HG02840 (cell line): ENCODE data around the gene USP32.
A peak's percentile ranks its signal among the peaks of the same experiment; 100 is the strongest.
"Not testable (repeated sequence)": the region's sequence is repeated elsewhere in the genome, so short reads cannot be mapped to it uniquely, and the experiment has no call there.

Source experiments
- ATAC-seq: cut with Tn5 transposase; IDR thresholded peaks from one replicate; pipeline ENCODE4 v1.9.1; 2021; ENCODE audit warnings: mild to moderate bottlenecking, moderate library complexity, moderate number of reproducible peaks; ENCODE audit not compliant: unreplicated experiment, low FRiP score

The USP32 gene

GRCh38 chr17:60412701-60413100, 20.8 kb upstream of the USP32 start:
- no peak for ATAC-seq

GRCh38 chr17:60410001-60410400, 18.1 kb upstream of the USP32 start:
- no peak for ATAC-seq

DNA sequence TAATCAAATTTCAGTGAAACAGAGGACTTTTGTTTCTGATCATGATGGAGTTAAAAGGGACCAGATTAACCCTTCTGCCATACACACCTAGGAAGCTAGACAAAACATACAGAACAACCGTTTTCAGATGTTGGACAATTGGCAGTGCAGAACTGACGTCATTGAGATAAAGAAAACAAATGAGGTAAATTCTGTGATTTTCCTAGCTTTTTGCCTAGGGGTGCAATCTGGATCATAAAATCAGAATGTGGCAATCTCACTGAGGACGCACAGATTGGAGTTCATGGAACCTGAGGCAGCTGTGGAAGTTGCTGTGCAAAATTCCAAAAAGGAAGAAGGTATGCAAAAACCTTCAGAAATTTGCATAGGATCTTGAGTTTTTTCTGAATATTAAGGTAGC, 15.0 kb upstream of the USP32 start:
- no peak for ATAC-seq

GRCh38 chr17:60403962-60404361, 12.0 kb upstream of the USP32 start:
- no peak for ATAC-seq

DNA sequence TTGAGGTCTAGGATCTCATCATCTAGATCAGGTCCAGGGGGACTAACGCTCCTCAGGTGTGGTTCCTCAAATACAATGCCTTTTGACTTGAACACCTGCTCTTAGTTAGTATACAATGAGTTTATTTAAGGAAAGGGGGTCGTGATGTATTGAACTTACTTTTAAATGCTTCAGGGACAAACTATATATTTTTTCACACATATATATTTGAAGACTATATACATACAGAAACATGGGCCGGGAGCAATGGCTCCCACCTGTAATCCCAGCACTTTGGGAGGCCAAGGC, 11.5 kb upstream of the USP32 start:
- no peak for ATAC-seq

GRCh38 chr17:60401819-60402218, 9.9 kb upstream of the USP32 start:
- no peak for ATAC-seq

- no peak for ATAC-seq
These were observed 6.5 kb upstream of the USP32 start for GRCh38 chr17:60398227-60398959.

DNA sequence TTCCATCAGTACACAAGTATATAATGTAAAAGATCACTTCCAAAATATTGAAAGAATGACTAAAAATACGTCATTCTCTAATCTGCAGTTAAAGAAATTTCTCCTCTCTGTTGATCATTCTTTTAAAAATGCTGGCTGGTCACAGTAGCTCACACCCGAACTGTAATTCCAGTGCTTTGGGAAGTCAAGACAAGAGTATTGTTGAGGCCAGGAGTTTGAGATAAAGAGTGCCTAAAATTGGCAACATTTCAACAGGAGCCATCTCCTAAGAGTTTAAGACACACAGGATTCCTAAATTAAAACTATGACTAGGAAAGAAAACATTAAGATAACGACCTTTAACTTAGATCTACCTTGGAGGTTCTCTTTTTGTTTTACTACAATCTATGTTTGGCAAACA, 4.5 kb upstream of the USP32 start:
- ATAC-seq = no peak

GRCh38 chr17:60395508-60396065, 3.7 kb upstream of the USP32 start:
- ATAC-seq = no peak

DNA sequence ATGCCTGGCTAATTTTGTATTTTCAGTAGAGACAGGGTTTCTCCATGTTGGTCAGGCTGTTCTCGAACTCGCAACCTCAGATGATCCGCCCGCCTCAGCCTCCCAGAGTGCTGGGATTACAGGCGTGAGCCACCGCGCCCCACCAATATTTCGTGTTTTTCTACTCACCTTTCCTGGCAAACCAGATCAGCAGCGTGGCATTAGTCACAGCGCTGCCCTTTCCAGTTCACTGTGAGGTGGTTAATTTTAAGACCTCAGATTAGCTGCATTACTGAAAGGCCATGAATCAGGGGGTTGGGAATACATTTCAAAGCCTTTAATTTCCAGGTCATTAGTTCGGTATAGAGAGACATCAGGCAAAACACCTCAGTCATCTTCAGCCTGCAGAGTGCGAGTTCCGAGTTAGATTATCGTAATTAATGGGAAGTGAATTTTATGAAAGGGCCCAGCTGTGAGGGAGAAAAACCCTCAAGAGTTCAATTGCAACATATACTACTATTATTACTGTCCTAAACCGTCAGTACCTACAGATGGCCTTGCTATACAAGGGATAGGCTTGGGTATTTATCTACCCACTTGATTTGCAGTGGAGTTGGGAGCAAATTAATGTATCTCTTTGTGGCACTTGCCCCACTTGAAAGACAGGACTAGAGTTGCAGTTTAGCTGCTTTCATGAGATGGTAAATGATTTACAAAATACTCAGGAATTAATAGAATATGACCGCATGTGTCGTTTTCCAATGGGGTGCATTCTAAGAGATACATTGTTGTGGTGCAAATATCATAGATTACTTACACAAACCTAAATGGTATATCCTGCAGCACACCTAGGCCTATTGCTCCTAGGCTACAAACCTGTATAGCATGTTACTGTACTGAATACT, 2.1 kb upstream of the USP32 start:
- ATAC-seq = no peak

- ATAC-seq = no peak
These were observed 1.1 kb upstream of the USP32 start for GRCh38 chr17:60392845-60393702.

DNA sequence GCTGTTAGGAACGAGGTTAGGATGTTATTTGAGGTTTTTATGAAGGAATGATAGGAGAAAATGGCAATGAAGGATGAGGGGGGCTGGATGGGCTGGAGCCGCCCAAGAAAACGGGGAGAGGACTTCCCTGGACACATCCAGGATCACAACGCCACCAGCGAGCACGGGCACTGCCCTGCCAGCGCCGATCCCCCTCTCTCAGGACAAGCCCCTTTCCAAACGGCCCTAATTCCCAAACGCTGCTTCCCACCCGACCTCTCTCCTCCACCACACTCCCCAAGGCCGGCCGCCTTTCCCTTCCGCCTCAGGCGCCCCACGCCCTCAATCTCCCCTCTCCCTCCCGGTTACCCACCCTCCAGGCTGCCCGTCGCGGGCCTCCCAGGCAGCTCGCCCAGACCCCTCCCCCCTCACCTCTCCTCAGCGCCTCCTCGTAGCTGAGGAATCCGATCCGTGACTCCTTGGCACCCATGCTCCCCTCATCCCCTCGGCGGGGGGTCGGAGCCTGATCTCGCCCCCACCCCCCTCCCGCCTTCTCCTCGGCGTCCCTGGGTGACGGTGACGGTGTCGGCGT, 377 bp downstream of the USP32 start:
- ATAC-seq = peak; percentile 19

DNA sequence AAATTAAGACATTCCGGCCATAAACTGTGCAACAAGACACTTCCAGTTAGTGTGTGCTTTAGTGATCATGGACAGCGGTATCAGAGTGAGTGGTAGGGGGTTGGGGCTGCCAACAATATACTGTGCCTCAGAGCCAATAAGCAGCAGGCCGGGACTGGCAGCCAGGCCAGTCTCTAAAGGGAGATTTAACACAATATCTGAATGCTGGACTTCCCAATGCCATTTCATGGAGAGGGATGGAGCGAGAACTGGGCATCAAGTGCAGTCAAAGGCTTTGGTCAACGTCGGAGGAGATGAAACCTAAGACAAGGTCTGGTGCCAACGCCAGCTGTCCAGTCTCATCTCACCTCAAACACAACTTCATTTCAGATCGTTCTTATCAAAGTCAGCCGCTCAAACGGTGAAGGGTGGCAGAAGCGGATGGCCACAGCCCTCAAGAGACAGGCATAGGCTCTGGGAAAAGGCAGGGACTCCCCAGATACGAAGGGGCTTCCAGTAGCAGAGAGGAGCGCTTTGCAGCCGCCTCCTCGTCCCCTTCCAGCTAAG, 935 bp downstream of the USP32 start:
- ATAC-seq = no peak

- no peak for ATAC-seq
These were observed 1.7 kb downstream of the USP32 start for GRCh38 chr17:60390186-60390585.

DNA sequence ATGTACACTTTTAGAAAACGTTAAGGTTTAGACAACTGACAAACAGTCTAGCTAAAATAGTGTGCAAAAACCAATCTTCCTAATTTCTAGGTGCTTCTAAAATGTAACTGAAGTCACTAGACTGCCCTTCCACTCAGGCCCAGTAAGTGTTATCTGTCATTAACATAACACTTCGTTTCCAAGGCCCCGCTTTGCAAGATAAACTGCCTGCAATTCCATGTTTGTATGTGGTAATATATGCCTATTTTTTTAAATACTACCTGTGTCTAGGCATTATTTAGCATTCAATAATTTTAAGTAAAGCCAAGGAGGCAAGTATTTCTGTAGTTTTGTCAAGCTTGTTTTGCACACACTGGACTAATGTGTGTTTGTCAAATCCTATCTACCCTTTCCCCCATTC, 3.2 kb downstream of the USP32 start:
- ATAC-seq = no peak

GRCh38 chr17:60387666-60388065, 4.3 kb downstream of the USP32 start:
- ATAC-seq = no peak

GRCh38 chr17:60386147-60387058, 5.5 kb downstream of the USP32 start:
- ATAC-seq = no peak

- ATAC-seq = not testable (repeated sequence)
These were observed 7.0 kb downstream of the USP32 start for GRCh38 chr17:60384921-60385320.

- ATAC-seq = no peak
These were observed 8.6 kb downstream of the USP32 start for GRCh38 chr17:60383379-60383778.
